ENCODE measurements around the gene ZNF575.

Gene ZNF575

GRCh38 chr19:43540381-43540780 is 7.4 kb downstream of the ZNF575 start:
- TF ChIP-seq POLR2AphosphoS5 (IDR thresholded peaks at IDR 0.05; ENCODE audit: low read depth, low read length), result no peak
- no peak for TF ChIP-seq REST (IDR thresholded peaks at IDR 0.05; ENCODE audit: insufficient read depth in 1 of 2, low read depth in 2 of 2, low read length in 2 of 2)
- no peak for TF ChIP-seq TAF1 (IDR thresholded peaks at IDR 0.05; ENCODE audit: borderline replicate concordance, insufficient read depth, low read length)
- TF ChIP-seq FOXP2 (optimal IDR thresholded peaks at IDR 0.05; ENCODE audit: borderline replicate concordance, extremely low read depth, extremely low read length, insufficient read depth), result no peak
- no peak for TF ChIP-seq SIN3A (IDR thresholded peaks at IDR 0.05; ENCODE audit: borderline replicate concordance, insufficient read depth, low read length)

- TF ChIP-seq SIN3A (IDR thresholded peaks at IDR 0.05; ENCODE audit: borderline replicate concordance, insufficient read depth, low read length) (no peak), TAF1 (IDR thresholded peaks at IDR 0.05; ENCODE audit: borderline replicate concordance, insufficient read depth, low read length) (no peak), REST (IDR thresholded peaks at IDR 0.05; ENCODE audit: insufficient read depth in 1 of 2, low read depth in 2 of 2, low read length in 2 of 2) (no peak), FOXP2 (optimal IDR thresholded peaks at IDR 0.05; ENCODE audit: borderline replicate concordance, extremely low read depth, extremely low read length, insufficient read depth) (no peak)
These were observed 9.1 kb downstream of the ZNF575 start for GRCh38 chr19:43541920-43542650.

GRCh38 chr19:43544077-43544476 is 11.1 kb downstream of the ZNF575 start:
- TF ChIP-seq POLR2AphosphoS5 (IDR thresholded peaks at IDR 0.05; ENCODE audit: low read depth, low read length) (no peak), FOXP2 (optimal IDR thresholded peaks at IDR 0.05; ENCODE audit: borderline replicate concordance, extremely low read depth, extremely low read length, insufficient read depth) (no peak), REST (IDR thresholded peaks at IDR 0.05; ENCODE audit: insufficient read depth in 1 of 2, low read depth in 2 of 2, low read length in 2 of 2) (no peak), SIN3A (IDR thresholded peaks at IDR 0.05; ENCODE audit: borderline replicate concordance, insufficient read depth, low read length) (no peak), TAF1 (IDR thresholded peaks at IDR 0.05; ENCODE audit: borderline replicate concordance, insufficient read depth, low read length) (no peak)

GRCh38 chr19:43545276-43545675 is 12.3 kb downstream of the ZNF575 start:
- TF ChIP-seq POLR2AphosphoS5 (IDR thresholded peaks at IDR 0.05; ENCODE audit: low read depth, low read length), result no peak
- TF ChIP-seq TAF1 (IDR thresholded peaks at IDR 0.05; ENCODE audit: borderline replicate concordance, insufficient read depth, low read length), result no peak
- no peak for TF ChIP-seq FOXP2 (optimal IDR thresholded peaks at IDR 0.05; ENCODE audit: borderline replicate concordance, extremely low read depth, extremely low read length, insufficient read depth)

- no peak for TF ChIP-seq REST (IDR thresholded peaks at IDR 0.05; ENCODE audit: insufficient read depth in 1 of 2, low read depth in 2 of 2, low read length in 2 of 2)
- no peak for TF ChIP-seq POLR2AphosphoS5 (IDR thresholded peaks at IDR 0.05; ENCODE audit: low read depth, low read length)
- TF ChIP-seq FOXP2 (optimal IDR thresholded peaks at IDR 0.05; ENCODE audit: borderline replicate concordance, extremely low read depth, extremely low read length, insufficient read depth), result no peak
- no peak for TF ChIP-seq SIN3A (IDR thresholded peaks at IDR 0.05; ENCODE audit: borderline replicate concordance, insufficient read depth, low read length)
- no peak for TF ChIP-seq TAF1 (IDR thresholded peaks at IDR 0.05; ENCODE audit: borderline replicate concordance, insufficient read depth, low read length)
These were observed 13.0 kb downstream of the ZNF575 start for GRCh38 chr19:43545981-43546380.
